GM12873 (cell line): ENCODE measurements around the gene METTL6.

Experiments
- CTCF ChIP-seq: IDR thresholded peaks from 2 replicates; pipeline ENCODE4 v1.5.1; 2012; ENCODE audit warnings: low read depth, mild to moderate bottlenecking, moderate library complexity, low read length, control low read depth; ENCODE audit not compliant: insufficient read depth; ENCODE audit errors: missing control alignments

Gene METTL6

GRCh38 chr3:15385901-15386653 lies 41.3 kb downstream of the METTL6 start:
- no peak for TF ChIP-seq CTCF

- no peak for TF ChIP-seq CTCF
These were observed 42.7 kb downstream of the METTL6 start for GRCh38 chr3:15384510-15385237.

- no peak for TF ChIP-seq CTCF
These were observed 44.9 kb downstream of the METTL6 start for GRCh38 chr3:15382405-15382923.

GRCh38 chr3:15380980-15381890 lies 46.1 kb downstream of the METTL6 start:
- TF ChIP-seq CTCF: no peak

GRCh38 chr3:15377961-15378791 lies 49.2 kb downstream of the METTL6 start:
- peak; percentile 87 for TF ChIP-seq CTCF

- TF ChIP-seq CTCF: no peak
These were observed 51.8 kb downstream of the METTL6 start for GRCh38 chr3:15375461-15376000.
